Stomach (tissue), 9 donors: Measurements from ENCODE around the gene RNF114. TPM values are rescaled to one million over a fixed set of nuclear protein-coding genes. Genes with fewer than 3 reads are reported as not detected.

Experiments
- DNase-seq, 2 donors: peaks; one replicate each; pipeline versions ENCODE4 v3.0.0 to v3.0.0-alpha.2; 2013 to 2019
- H3K27ac ChIP-seq, 5 donors: fragments of 200-600 bp in 4 of 5; sonication (generic) in 4 of 5; one replicate each; pipeline ENCODE4 v1.5.1; 2013 to 2019; ENCODE audit warnings: mild to moderate bottlenecking in 1 of 5, moderate library complexity in 1 of 5
- H3K27me3 ChIP-seq, 3 donors: fragments of 200-600 bp; sonication (generic); one replicate each; pipeline ENCODE4 v1.5.1; 2017 to 2019; ENCODE audit warnings: mixed run types in 1 of 3
- H3K36me3 ChIP-seq, 4 donors: fragments of 200-600 bp; sonication (generic); 1 replicate in 3 of 4; 2 replicates in 1 of 4; pipeline ENCODE4 v1.5.1; 2016 to 2019
- H3K4me1 ChIP-seq, 4 donors: fragments of 200-600 bp; sonication (generic); one replicate each; pipeline ENCODE4 v1.5.1; 2016 to 2019
- H3K4me3 ChIP-seq, 4 donors: fragments of 200-600 bp; sonication (generic) in 3 of 4; one replicate each; pipeline ENCODE4 v1.5.1; 2016 to 2019; ENCODE audit warnings: mild to moderate bottlenecking in 1 of 4
- H3K9me3 ChIP-seq, 4 donors: fragments of 200-600 bp; sonication (generic); one replicate each; pipeline ENCODE4 v1.5.1; 2016 to 2019
- EP300 ChIP-seq: sonication (generic); formaldehyde crosslinking; IDR thresholded peaks from one replicate; pipeline ENCODE4 v1.6.1; 2017; ENCODE audit warnings: antibody characterized with exemption
- POLR2A ChIP-seq, 4 donors: fragments of 450-650 bp; IDR thresholded peaks; one replicate each; pipeline ENCODE4 v1.6.1; 2016; ENCODE audit warnings: antibody characterized with exemption in 4 of 4, control low read depth in 2 of 4, mild to moderate bottlenecking in 1 of 4, moderate library complexity in 1 of 4
- POLR2AphosphoS5 ChIP-seq, 3 donors: sonication (generic); formaldehyde crosslinking; IDR thresholded peaks; one replicate each; pipeline ENCODE4 v1.6.1; 2016; ENCODE audit warnings: antibody characterized with exemption in 3 of 3
- WGBS, 5 donors: extraction: QIAGEN DNeasy Blood & Tissue Kit in 3 of 5; methylation state at CpG; one replicate each; pipeline versions ENCODE4 v1.1.5 to v1.1.7; 2013 to 2018; 5-methylcytosine and 5-hydroxymethylcytosine counted together
- intact Hi-C: fragments of 100-400 bp; cut with DNase I; formaldehyde crosslinking; loops from one replicate; pipeline ENCODE4 v1.15.1; 2023; ENCODE audit warnings: low total_unique reads
- polyA plus RNA-seq, 3 donors: library from polyadenylated mRNA; stranded (reverse); fragments of 200-250 nt; gene quantifications; one replicate each; pipeline ENCODE4 v1.2.3, GENCODE V29; 2013
- total RNA-seq, 5 donors: library from RNA; depleted of rRNA; stranded (reverse); fragments of >200 nt; gene quantifications; one replicate each; pipeline versions ENCODE4 v1.1.0 to v1.2.3, GENCODE V29; 2014 to 2016
- TF ChIP-seq, protein P1 (sequence below), 7 experiments: fragments of 450-650 bp in 4 of 7; fragments of 200-600 bp in 3 of 7; sonication (generic) in 3 of 7; IDR thresholded peaks; one replicate each; pipeline ENCODE4 v1.5.1; 2016 to 2019; ENCODE audit warnings: antibody characterized with exemption in 7 of 7, control low read depth in 2 of 7, mild to moderate bottlenecking in 1 of 7
- donor health status: healthy with polysubstance abuse.
- donor health status: Bipolar disorder and iron deficiency.
- donor health status: healthy.

Gene RNF114
- total and polyA plus RNA-seq, 8 donors = 29.5 to 317 (median 63.6) TPM

DNA sequence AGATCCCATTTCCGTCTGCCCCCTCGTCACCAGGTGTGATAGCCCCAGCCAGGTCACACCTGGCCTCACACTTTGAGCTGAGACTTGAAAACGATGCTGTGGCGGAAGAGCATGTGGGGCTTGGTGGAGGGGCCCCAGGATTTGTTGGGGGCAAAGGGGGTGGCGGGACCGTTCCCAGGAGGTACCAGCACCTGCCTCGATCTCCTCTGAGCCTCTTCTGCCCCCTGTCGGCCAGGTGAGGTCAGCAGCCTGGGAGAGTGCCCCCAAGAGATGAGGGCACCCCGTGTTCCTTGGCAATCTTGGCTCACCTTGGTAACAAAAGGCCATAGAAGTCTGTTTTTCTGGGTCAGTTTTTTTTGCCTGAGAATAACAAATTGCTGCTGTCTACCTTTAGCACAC is 46.3 kb upstream of the RNF114 start:
- Histone ChIP-seq H3K4me1 (peaks cover 39 to 85% (median 64%) of the 10 kb centered on the region in 4 donors), H3K27me3 (no peaks in the 10 kb centered on the region), H3K36me3 (peaks cover 9 to 41% (median 39%) of the 10 kb centered on the region in 4 donors), H3K27ac (peak overlapping the region in 4 of 5 donors; percentile 13 to 49 (median 41)), H3K9me3 (no peaks in the 10 kb centered on the region), H3K4me3 (no peak overlapping the region)
- DNase-seq = peak; percentile 52 to 53
- TF ChIP-seq, protein P1, sequence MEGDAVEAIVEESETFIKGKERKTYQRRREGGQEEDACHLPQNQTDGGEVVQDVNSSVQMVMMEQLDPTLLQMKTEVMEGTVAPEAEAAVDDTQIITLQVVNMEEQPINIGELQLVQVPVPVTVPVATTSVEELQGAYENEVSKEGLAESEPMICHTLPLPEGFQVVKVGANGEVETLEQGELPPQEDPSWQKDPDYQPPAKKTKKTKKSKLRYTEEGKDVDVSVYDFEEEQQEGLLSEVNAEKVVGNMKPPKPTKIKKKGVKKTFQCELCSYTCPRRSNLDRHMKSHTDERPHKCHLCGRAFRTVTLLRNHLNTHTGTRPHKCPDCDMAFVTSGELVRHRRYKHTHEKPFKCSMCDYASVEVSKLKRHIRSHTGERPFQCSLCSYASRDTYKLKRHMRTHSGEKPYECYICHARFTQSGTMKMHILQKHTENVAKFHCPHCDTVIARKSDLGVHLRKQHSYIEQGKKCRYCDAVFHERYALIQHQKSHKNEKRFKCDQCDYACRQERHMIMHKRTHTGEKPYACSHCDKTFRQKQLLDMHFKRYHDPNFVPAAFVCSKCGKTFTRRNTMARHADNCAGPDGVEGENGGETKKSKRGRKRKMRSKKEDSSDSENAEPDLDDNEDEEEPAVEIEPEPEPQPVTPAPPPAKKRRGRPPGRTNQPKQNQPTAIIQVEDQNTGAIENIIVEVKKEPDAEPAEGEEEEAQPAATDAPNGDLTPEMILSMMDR (IDR thresholded peaks at IDR 0.05) = peak in 5 of 7 experiments; percentile 17 to 52 (median 30)
- TF ChIP-seq EP300 = no peak
- 30 to 48% (median 39%) methylated on average over 7 to 9 of the region's 9 CpGs for WGBS, 5 donors
- intact Hi-C loops = loop anchor here (2.0 kb wide), 1 partner anchor 279 kb away; no protein-coding TSS in a partner anchor

DNA sequence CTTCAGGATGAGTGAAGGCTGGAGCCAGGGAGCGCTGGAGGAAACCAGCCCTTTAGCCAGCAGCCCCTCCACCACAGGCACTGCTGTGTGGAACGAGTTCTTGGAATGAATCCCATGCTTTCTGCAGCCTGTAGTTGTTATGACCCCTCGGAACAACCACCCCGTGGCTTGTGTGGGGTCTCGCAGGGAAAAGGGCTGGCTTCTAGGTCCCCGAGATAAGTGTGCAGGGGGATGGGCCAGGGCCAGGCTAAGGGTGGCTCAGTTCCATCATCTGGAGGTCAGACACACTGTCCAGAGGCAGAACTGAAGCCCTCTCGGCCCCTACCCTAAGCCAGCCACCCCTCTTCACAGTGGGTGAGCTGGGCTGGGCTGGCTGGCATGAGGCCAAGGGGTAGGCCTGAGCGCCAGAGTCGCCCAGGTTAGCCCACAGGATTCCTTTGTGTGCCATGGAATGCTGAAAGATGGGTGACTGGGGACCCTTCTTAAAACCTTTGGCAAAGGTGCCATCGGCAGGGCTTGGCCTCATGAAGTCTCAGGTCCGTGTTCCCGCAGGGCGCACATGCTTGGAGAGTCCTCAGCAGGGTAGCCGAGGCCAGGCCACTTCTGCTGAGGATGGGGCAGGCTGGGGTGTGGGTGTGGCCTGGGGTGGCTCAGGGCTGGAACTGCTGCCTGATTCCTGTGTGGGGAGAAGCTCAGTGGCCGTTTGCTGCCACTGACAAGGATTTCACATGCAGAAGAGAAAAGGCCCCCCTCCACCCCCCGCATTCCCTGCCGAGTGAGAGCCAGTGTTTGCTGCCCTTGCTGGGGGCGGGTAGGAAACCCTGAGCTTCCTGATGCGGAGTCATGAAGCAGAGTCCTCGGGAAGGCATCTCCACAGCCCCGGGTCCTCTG is 45.5 kb upstream of the RNF114 start:
- DNase-seq = peak in 1 of 2 donors; percentile 73
- Histone ChIP-seq H3K4me3 (no peak overlapping the region), H3K4me1 (peaks cover 39 to 88% (median 64%) of the 10 kb centered on the region in 4 donors), H3K27me3 (no peaks in the 10 kb centered on the region), H3K9me3 (no peaks in the 10 kb centered on the region), H3K36me3 (peaks cover 5 to 33% (median 32%) of the 10 kb centered on the region in 4 donors), H3K27ac (peak overlapping the region in 3 of 5 donors; percentile 16 to 49 (median 34))
- WGBS, 5 donors = 41 to 65% (median 55%) methylated on average over 17 to 21 of the region's 21 CpGs
- intact Hi-C loops = no loop called here
- TF ChIP-seq POLR2AphosphoS5 (IDR thresholded peaks at IDR 0.05) (no peak), POLR2A (IDR thresholded peaks at IDR 0.05) (no peak), EP300 (no peak)
- TF ChIP-seq, protein P1 (IDR thresholded peaks at IDR 0.05) = no peak

DNA sequence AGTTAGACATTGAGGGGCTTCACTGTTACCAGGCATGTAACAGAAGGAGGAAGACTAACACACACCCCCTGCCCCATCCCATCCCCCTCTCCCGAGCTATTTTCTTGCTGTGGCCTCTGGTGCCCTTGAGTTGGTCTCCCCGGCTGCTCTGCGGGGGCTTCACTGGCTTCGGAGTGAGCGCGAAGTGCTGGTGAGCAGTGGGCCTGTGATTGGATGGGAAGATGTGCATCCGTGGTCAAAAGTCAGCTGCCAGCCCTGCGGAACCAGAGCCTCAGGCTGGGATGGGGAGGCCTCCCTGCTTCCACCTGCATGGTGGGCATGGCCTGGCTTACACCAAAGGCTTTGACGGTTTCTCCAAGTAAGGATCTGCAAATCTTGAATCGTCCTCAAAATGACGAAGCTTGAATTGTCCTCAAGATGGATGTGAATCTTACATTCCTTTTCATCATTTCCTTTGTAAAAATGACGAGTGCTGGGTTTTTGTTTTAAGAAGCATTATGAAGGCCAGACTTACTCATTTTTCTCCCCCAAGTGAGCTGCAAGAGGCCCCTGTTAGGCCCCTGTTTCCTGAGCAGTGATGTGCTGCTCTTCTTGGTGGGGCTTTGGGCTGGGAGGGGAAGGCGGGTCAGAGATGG is 44.6 kb upstream of the RNF114 start:
- Histone ChIP-seq H3K4me1 (peaks cover 39 to 91% (median 64%) of the 10 kb centered on the region in 4 donors), H3K4me3 (no peak overlapping the region), H3K36me3 (peaks cover 0 to 25% (median 23%) of the 10 kb centered on the region in 4 donors), H3K27me3 (no peaks in the 10 kb centered on the region), H3K27ac (no peak overlapping the region), H3K9me3 (no peaks in the 10 kb centered on the region)
- intact Hi-C loops = no loop called here
- TF ChIP-seq EP300 = no peak
- TF ChIP-seq, protein P1 (IDR thresholded peaks at IDR 0.05) = no peak
- TF ChIP-seq POLR2AphosphoS5 (IDR thresholded peaks at IDR 0.05) = no peak
- no peak for TF ChIP-seq POLR2A (IDR thresholded peaks at IDR 0.05)
- DNase-seq = no peak
- 87 to 94% (median 90%) methylated on average over 13 of the region's 13 CpGs for WGBS, 5 donors

DNA sequence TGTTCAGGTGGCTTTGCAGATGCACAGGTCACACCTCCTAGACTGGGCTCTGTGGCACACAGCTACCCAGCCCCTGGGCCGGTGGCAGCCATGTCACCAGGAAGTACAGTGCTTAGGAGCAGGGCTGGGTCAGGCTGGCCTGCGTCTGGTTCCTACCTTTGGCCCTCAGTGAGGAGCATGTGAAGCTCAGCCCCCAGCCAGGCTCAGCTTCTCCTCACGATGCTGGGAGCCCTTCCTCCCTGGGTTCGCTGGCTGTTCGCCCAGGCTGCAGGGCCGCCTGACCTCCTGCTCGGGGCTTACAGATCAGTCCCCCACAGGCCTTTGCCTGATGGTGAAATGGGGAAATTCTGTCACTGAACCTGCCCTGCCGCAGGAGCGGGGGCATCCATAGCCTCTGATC is 43.9 kb upstream of the RNF114 start:
- intact Hi-C loops = no loop called here
- DNase-seq = no peak
- Histone ChIP-seq H3K27ac (no peak overlapping the region), H3K4me1 (peaks cover 39 to 84% (median 60%) of the 10 kb centered on the region in 4 donors), H3K27me3 (no peaks in the 10 kb centered on the region), H3K36me3 (peaks cover 0 to 18% (median 16%) of the 10 kb centered on the region in 4 donors), H3K9me3 (no peaks in the 10 kb centered on the region), H3K4me3 (no peak overlapping the region)
- WGBS, 5 donors = 72 to 89% (median 82%) methylated on average over 3 to 9 of the region's 9 CpGs
- TF ChIP-seq POLR2AphosphoS5 (IDR thresholded peaks at IDR 0.05) (no peak), POLR2A (IDR thresholded peaks at IDR 0.05) (no peak), EP300 (no peak)
- TF ChIP-seq, protein P1 (IDR thresholded peaks at IDR 0.05) = no peak
